Activated naive CD4-positive, alpha-beta T cell treated with anti-CD3 and anti-CD28 coated beads for 36 hours (primary cell): Measurements from ENCODE around the gene SLC16A11. TPM values are rescaled to one million over a fixed set of nuclear protein-coding genes. Genes with fewer than 3 reads are reported as not detected.
"Not testable (repeated sequence)": the region's sequence is repeated elsewhere in the genome, so short reads cannot be mapped to it uniquely, and the experiment has no call there.

Experiments used
- CTCF ChIA-PET: fragments of 350-600 bp; sonication (Branson Sonifier 250); formaldehyde crosslinking; loops from one replicate; lab custom pipeline; 2021; ENCODE audit warnings: antibody characterized with exemption; lab: Charles Lee
- DNase-seq: peaks from one replicate; pipeline ENCODE4 v3.0.0-alpha.2; 2020
- H3K27ac Mint-ChIP-seq: one replicate; pipeline ENCODE4 v1.8.0; 2021; ENCODE audit warnings: mild to moderate bottlenecking, mixed read lengths
- H3K27me3 Mint-ChIP-seq: one replicate; pipeline ENCODE4 v1.8.0; 2021; ENCODE audit warnings: low read depth, mixed read lengths
- H3K36me3 Mint-ChIP-seq: one replicate; pipeline ENCODE4 v1.8.0; 2021; ENCODE audit warnings: low read depth, mixed read lengths
- H3K4me1 Mint-ChIP-seq: one replicate; pipeline ENCODE4 v1.8.0; 2021; ENCODE audit warnings: low read depth, mixed read lengths
- H3K4me3 Mint-ChIP-seq: one replicate; pipeline ENCODE4 v1.8.0; 2021; ENCODE audit warnings: mild to moderate bottlenecking, moderate library complexity, mixed read lengths
- H3K9me3 Mint-ChIP-seq: one replicate; pipeline ENCODE4 v1.8.0; 2021; ENCODE audit warnings: mixed read lengths
- intact Hi-C: fragments of 100-400 bp; cut with micrococcal nuclease; formaldehyde crosslinking; loops from one replicate; pipeline ENCODE4 v1.15.1; 2023
- total RNA-seq, 2 experiments: library from RNA; stranded (reverse); gene quantifications; one replicate each; pipeline ENCODE4 v1.2.3, GENCODE V29; 2021

The SLC16A11 gene
- total RNA-seq, 2 experiments from 2014 or later: 0.30 to 0.64 TPM

- DNase-seq: no peak
- Mint-ChIP-seq H3K9me3 (no peaks in the 10 kb centered on the region), H3K4me1 (no peaks in the 10 kb centered on the region), H3K27me3 (no peaks in the 10 kb centered on the region), H3K4me3 (no peak overlapping the region), H3K36me3 (peaks cover 17% of the 10 kb centered on the region), H3K27ac (no peak overlapping the region)
- CTCF ChIA-PET: interaction anchor here (0.6 to 1.8 kb wide), 6 partner anchors 23 to 129 kb away, joined by 3 to 8 read pairs (median 6); no protein-coding TSS in a partner anchor
- intact Hi-C loops: no loop called here
Measured at GRCh38 chr17:6998855-6999508, 44.9 kb downstream of the SLC16A11 start.

- CTCF ChIA-PET: no interaction called here
- no peaks in the 10 kb centered on the region for H3K27me3 Mint-ChIP-seq
- H3K9me3 Mint-ChIP-seq: no peaks in the 10 kb centered on the region
- H3K4me3 Mint-ChIP-seq: no peak overlapping the region
- intact Hi-C loops: no loop called here
- no peak overlapping the region for H3K27ac Mint-ChIP-seq
- DNase-seq: no peak
- no peaks in the 10 kb centered on the region for H3K4me1 Mint-ChIP-seq
- H3K36me3 Mint-ChIP-seq: peaks cover 17% of the 10 kb centered on the region
Measured at GRCh38 chr17:6997171-6997570, 46.7 kb downstream of the SLC16A11 start.

DNA sequence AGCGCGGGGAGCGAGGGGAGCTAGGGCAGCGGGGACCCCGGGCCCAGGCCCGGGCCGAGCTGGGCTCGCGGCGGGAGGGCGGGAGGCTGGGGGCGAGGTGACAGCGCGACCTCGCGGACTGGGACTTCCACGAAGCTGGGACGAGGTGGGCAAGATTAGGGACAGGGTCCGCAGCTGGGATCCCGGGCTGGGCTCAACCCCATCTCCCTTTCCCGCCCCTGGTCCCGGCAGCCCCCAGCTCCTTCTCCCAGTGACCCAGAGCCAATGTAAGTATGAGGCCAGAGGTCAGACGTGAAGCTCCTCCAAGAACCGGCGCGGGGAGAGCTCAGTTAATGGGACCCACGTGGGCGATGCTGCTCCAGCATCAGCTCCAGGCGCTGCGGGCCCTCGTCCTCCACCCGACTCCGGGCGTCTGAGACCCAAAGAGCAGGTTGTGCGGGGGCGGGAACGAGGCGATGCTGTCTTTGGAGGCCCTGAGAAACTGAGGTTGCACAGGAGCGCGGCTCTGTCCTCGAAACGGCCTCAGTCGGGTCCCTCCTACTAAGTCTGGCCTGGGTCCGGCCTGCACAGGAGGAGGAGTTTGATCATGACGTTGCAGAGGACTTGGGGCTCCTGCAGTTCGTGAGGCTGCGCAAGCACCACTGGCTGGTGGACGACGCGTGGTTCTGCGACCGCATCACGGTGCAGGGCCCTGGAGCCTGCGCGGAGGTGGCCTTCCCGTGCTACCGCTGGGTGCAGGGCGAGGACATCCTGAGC lies 47.5 kb downstream of the SLC16A11 start:
- Mint-ChIP-seq H3K27me3 (no peaks in the 10 kb centered on the region), H3K36me3 (peaks cover 15% of the 10 kb centered on the region), H3K4me3 (no peak overlapping the region), H3K27ac (no peak overlapping the region), H3K9me3 (no peaks in the 10 kb centered on the region), H3K4me1 (no peaks in the 10 kb centered on the region)
- intact Hi-C loops: no loop called here
- no peak for DNase-seq
- CTCF ChIA-PET: interaction anchor here (0.7 to 4.8 kb wide), 3 partner anchors 8 to 87 kb away, joined by 3 to 19 read pairs (median 5); no protein-coding TSS in a partner anchor

DNA sequence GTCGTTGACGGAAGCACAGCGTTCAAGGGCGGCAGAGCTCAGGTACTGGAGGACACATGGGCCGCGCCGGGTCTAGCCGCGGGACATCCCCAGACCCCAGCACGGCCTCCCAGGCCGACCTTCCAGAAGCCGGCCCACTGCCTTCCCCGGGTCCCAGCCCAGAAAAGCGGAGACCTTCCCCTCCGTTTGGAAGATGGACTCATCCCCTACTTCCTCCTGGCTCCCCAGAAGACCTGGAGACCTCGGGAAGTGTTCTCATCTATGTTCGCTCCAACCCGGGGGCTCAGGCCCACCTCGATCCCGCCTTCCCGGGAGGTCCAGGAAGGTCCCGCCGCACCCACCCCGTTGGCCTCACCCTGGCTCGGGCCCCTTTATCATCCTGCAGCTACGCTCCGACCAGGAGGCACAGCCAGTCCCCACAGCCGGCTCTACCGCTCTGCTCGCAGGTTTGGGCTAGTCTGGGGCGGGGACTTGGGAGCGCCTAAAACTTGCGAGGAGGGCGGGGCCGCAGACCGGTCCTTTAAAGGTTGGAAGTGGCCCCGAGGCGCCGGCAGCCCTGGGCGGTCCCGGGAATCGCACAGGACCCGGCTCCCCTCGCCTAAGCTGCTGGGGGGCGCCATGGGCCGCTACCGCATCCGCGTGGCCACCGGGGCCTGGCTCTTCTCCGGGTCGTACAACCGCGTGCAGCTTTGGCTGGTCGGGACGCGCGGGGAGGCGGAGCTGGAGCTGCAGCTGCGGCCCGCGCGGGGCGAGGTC lies 48.2 kb downstream of the SLC16A11 start, which contains the start of gene ALOX12:
ALOX12 (plus strand) TSS at position 550 of the 756 bp plus-strand sequence; CDS start at position 619, 69 bp downstream.
- H3K36me3 Mint-ChIP-seq: peaks cover 12% of the 10 kb centered on the region
- no peaks in the 10 kb centered on the region for H3K27me3 Mint-ChIP-seq
- no peaks in the 10 kb centered on the region for H3K9me3 Mint-ChIP-seq
- intact Hi-C loops: no loop called here
- H3K27ac Mint-ChIP-seq: no peak within 1 kb of the TSS
- no peak for DNase-seq
- H3K4me1 Mint-ChIP-seq: no peaks in the 10 kb centered on the region
- CTCF ChIA-PET: interaction anchor here (0.7 to 4.8 kb wide), 3 partner anchors 9 to 86 kb away, joined by 3 to 19 read pairs (median 5); no protein-coding TSS in a partner anchor
- no peak within 1 kb of the TSS for H3K4me3 Mint-ChIP-seq

GRCh38 chr17:6994666-6995256 lies 49.1 kb downstream of the SLC16A11 start:
- no peaks in the 10 kb centered on the region for H3K4me1 Mint-ChIP-seq
- no peak overlapping the region for H3K4me3 Mint-ChIP-seq
- H3K36me3 Mint-ChIP-seq: peaks cover 10% of the 10 kb centered on the region
- intact Hi-C loops: no loop called here
- CTCF ChIA-PET: interaction anchor here (1.9 to 4.8 kb wide), 2 partner anchors 10 to 84 kb away, joined by 5 to 19 read pairs; no protein-coding TSS in a partner anchor
- H3K9me3 Mint-ChIP-seq: no peaks in the 10 kb centered on the region
- DNase-seq: no peak
- no peak overlapping the region for H3K27ac Mint-ChIP-seq
- no peaks in the 10 kb centered on the region for H3K27me3 Mint-ChIP-seq

DNA sequence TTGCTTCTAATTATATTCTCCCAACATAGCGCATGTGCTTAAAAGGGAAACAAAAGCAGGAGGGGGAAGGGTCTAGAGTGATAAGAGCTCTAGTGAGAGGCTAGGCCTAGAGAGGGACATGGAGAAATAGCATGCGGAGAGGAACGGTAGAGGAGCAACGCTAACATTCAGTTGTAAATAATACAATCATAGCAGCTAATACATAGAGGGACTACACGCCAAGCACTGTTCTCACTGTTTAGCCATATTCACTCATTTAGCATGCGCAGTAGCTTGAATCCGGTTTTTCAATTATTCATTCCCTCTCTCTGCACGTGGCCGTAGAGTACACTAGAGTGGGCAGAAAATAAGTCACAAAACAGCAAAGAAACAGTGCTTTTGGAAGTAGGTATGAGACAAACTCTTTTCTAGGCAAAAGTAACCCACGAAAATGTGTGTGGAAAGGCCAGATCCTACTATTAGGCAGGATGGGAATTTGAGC lies 49.7 kb downstream of the SLC16A11 start:
- DNase-seq: no peak
- no peaks in the 10 kb centered on the region for H3K4me1 Mint-ChIP-seq
- H3K27ac Mint-ChIP-seq: no peak overlapping the region
- H3K36me3 Mint-ChIP-seq: peaks cover 6% of the 10 kb centered on the region
- no peaks in the 10 kb centered on the region for H3K9me3 Mint-ChIP-seq
- no peaks in the 10 kb centered on the region for H3K27me3 Mint-ChIP-seq
- intact Hi-C loops: no loop called here
- no peak overlapping the region for H3K4me3 Mint-ChIP-seq
- CTCF ChIA-PET: interaction anchor here (4.8 kb wide), 1 partner anchor 10 kb away, joined by 19 read pairs; no protein-coding TSS in a partner anchor

DNA sequence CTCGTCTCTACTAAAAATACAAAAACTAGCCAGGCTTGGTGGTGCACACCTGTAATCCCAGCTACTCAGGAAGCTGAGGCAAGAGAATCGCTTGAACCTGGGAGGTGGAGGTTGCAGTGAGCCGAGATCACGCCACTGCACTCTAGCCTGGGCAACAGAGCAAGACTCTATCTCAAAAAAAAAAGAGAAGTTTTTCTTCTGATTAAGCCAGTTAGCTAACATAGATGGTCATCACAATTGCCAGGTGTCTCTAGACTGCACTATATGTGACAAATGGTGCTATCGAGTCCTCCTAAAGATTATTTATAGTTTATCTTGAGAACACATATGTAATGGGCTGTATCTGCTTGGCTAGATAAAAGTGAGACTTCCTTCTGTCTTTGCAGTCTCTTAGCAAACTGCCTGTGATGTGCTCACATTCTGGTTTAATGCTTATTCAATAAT lies 50.3 kb downstream of the SLC16A11 start:
- H3K4me3 Mint-ChIP-seq, intact Hi-C loops, H3K9me3 Mint-ChIP-seq, DNase-seq, H3K4me1 Mint-ChIP-seq, H3K36me3 Mint-ChIP-seq, H3K27me3 Mint-ChIP-seq, H3K27ac Mint-ChIP-seq: not testable (repeated sequence)
- CTCF ChIA-PET: interaction anchor here (0.6 to 4.8 kb wide), 3 partner anchors 11 to 83 kb away, joined by 3 to 19 read pairs (median 4); no protein-coding TSS in a partner anchor

Other genes starting within 250 kb of the SLC16A11 start
- not detected for gene TEKT1, start 212.4 kb downstream of the SLC16A11 start, total RNA-seq
- gene ALOX12, start 48.0 kb downstream of the SLC16A11 start, total RNA-seq: not detected
- gene RNASEK, start 31.5 kb downstream of the SLC16A11 start, total RNA-seq: 100 to 1,000 TPM; 120 to 130 TPM
- under 1 TPM; 0.62 to 0.74 TPM for gene BCL6B, start 21.0 kb downstream of the SLC16A11 start, total RNA-seq
- gene SLC16A13, start 8.1 kb downstream of the SLC16A11 start, total RNA-seq: 1 to 10 TPM; 4.1 to 5.3 TPM
- gene CLEC10A, start 36.2 kb upstream of the SLC16A11 start, total RNA-seq: not detected
- not detected for gene ASGR2, start 70.7 kb upstream of the SLC16A11 start, total RNA-seq
- gene ASGR1, start 135.3 kb upstream of the SLC16A11 start, total RNA-seq: 1 to 10 TPM in 1 of 2 experiments, under 1 TPM in 1; 0.64 to 1.5 TPM
- gene DLG4, start 175.7 kb upstream of the SLC16A11 start, total RNA-seq: 10 to 100 TPM; 13.6 to 13.8 TPM
- 100 to 1,000 TPM; 263 to 267 TPM for gene ACADVL, start 175.8 kb upstream of the SLC16A11 start, total RNA-seq
- 10 to 100 TPM; 26.7 to 29.4 TPM for gene DVL2, start 190.4 kb upstream of the SLC16A11 start, total RNA-seq
- gene PHF23, start 195.4 kb upstream of the SLC16A11 start, total RNA-seq: 10 to 100 TPM in 1 of 2 experiments, 1 to 10 TPM in 1; 8.4 to 10.0 TPM
- 100 to 1,000 TPM; 137 to 152 TPM for gene GABARAP, start 198.4 kb upstream of the SLC16A11 start, total RNA-seq
- 100 to 1,000 TPM; 147 to 152 TPM for gene CTDNEP1, start 207.6 kb upstream of the SLC16A11 start, total RNA-seq
- gene ELP5, start 208.1 kb upstream of the SLC16A11 start, total RNA-seq: 10 to 100 TPM; 52.4 to 53.5 TPM
- gene CLDN7, start 218.4 kb upstream of the SLC16A11 start, total RNA-seq: under 1 TPM in 1 of 2 experiments, not detected in 1; 0.40 TPM
- gene SLC2A4, start 237.6 kb upstream of the SLC16A11 start, total RNA-seq: under 1 TPM; 0.19 to 0.37 TPM